ENCODE data around the gene TASP1.

Gene TASP1

DNA sequence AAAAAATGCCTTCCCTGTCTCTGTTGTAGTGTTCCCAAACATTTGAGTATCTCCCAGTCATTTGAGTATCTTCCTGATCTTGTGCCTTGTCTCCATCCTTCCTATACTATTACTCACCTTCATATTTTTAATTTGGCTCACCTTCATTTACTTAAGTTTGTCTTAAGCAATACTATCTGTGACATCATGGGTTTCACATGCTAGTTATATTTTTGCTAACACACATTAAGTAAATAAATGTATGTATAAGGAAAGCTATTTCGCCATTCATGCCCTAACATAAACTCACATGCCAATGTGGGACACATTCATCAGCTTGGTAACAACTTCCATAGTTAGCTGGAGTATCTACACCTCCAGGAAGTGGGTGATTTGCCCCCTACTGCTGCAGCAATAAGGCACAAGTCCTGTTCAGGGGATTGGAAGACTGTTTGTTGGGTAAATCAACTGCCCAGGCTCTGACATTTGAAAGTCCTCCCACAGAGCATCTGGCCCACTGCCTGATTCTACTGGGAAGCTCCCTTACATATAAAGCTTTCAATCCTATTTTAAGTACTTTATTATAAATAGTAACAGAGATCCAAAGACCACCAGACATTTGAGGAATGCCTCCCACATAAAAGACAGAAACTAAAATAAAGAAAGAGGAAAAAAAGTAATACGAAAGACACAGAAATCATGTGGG is 285.3 kb downstream of the TASP1 start:
- no peak overlapping the region for H3K4me3 ChIP-seq (ENCODE audit: low read length)
- no peak for DNase-seq (ENCODE audit: low read depth)
- TF ChIP-seq, protein P1, sequence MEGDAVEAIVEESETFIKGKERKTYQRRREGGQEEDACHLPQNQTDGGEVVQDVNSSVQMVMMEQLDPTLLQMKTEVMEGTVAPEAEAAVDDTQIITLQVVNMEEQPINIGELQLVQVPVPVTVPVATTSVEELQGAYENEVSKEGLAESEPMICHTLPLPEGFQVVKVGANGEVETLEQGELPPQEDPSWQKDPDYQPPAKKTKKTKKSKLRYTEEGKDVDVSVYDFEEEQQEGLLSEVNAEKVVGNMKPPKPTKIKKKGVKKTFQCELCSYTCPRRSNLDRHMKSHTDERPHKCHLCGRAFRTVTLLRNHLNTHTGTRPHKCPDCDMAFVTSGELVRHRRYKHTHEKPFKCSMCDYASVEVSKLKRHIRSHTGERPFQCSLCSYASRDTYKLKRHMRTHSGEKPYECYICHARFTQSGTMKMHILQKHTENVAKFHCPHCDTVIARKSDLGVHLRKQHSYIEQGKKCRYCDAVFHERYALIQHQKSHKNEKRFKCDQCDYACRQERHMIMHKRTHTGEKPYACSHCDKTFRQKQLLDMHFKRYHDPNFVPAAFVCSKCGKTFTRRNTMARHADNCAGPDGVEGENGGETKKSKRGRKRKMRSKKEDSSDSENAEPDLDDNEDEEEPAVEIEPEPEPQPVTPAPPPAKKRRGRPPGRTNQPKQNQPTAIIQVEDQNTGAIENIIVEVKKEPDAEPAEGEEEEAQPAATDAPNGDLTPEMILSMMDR (conservative IDR thresholded peaks at IDR 0.05; ENCODE audit: low read depth, low read length), result no peak

DNA sequence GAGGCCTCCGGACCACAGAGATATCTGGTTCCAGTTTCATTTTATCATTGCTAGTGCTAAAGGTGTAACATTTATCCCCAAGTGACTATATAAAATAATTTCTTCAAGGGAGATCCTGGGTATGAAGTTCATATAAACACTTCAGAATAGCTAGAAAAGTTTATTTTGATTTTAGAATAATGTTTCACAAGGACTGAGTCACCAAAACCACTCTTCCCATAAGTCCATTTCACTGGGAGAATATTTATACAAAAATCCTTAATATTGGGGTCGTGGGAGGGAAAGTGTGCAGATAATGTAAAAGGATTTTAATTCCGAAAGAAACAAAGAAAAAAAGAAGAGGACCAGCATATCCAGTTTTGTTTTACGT is 289.5 kb downstream of the TASP1 start:
- DNase-seq (ENCODE audit: low read depth), result no peak
- TF ChIP-seq, protein P1 (conservative IDR thresholded peaks at IDR 0.05; ENCODE audit: low read depth, low read length), result no peak
- no peak overlapping the region for H3K4me3 ChIP-seq (ENCODE audit: low read length)

DNA sequence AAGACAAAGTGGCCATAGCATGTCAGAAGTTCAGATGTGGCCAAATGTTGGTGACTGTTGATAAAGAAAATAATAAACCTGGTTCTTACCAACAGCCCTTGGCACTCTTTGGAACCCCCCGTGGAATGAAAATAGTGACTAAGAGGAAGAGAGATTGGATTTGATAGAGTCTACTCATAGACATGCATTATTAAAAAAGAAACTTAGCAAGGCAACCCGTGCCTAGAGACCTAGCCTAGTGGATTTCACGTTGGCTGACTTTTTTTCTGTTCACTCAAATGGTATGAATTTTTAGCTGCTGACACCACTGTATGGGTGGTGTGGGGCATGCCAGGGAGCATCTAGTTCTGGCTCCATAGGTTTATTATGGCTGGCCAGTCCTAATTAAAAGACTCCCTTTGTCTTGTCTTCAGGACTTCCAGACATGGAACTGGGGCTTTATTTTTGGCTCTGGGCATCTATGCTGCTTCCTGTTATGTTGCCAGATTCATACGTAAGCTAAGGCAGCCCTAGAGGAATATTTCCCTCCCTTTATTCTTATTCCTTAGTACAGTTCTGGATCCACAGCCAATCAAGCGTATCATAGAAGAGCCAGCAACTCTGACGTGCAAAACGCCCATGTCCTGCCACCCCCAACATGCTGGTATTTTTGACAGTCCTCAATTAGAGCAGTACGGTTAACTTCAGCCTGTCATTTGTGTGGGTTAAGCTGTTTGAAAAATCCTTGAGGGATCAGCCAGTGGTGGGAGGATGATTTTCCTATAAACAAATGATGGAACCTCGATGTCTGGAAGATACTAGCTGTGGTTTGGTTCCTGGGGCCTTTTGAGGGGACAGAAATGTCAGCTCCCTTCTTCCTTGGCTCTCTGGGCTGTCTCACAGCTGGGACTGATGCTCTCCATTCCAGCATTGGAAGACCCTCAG is 290.2 kb downstream of the TASP1 start:
- no peak for DNase-seq (ENCODE audit: low read depth)
- H3K4me3 ChIP-seq (ENCODE audit: low read length), result no peak overlapping the region
- TF ChIP-seq, protein P1 (conservative IDR thresholded peaks at IDR 0.05; ENCODE audit: low read depth, low read length), result no peak

DNA sequence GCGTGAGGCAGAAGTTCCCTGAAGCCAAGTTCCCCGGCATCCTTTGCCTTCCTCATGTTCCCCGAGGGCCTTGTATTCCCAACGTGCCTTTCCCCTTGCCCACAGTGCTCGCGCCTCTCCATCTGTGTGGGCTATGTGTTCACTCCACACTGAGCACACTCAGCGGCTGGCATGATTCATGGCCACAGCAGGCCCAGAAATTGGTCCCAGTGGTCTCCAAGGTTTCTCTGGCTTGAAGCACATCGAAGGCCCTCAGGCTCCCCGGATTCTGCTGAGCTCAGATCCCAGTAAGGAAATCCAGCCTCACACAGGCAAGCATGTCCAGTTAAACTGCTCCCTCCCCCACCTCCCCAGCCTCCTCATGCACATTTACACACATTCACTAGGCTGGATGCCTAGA is 294.1 kb downstream of the TASP1 start:
- no peak for DNase-seq (ENCODE audit: low read depth)
- TF ChIP-seq, protein P1 (conservative IDR thresholded peaks at IDR 0.05; ENCODE audit: low read depth, low read length), result no peak
- H3K4me3 ChIP-seq (ENCODE audit: low read length), result no peak overlapping the region

DNA sequence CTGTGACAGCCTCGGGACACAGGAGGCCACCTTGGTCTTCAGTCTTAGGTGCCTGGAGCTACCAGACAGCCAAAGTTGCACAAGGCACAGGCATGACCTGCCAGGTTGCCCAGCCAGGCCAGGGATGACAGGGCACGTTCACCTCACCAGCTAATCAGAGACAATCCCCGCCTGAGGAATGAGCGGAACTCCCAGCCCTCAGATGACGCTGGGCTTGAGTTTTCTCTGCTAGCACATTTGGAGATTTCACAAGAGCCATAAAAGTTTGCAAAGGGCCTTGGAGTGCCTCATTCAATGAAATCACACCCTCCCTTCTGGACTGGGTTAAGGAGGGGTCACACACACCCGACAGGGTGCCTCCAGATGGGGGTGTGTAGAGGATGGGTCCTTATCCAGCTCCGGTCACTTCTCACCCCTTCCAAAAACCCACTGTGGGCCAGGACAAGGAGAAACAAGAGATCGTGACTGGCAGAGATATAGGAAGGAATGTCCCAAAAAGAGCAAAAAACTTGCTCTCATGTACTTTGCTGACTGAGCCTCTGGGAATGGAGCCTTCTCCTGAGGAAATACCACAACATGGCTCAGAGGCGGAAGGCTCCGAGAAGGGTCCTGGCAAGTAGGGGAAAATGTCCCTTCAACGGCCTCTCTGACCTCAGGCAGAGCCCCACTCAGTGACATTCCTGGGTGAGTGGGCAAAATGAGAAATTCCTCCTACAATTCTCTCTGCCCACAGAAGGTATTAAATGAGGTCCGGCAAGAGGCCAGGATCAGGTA is 296.1 kb downstream of the TASP1 start:
- H3K4me3 ChIP-seq (ENCODE audit: low read length), result no peak overlapping the region
- DNase-seq (ENCODE audit: low read depth), result no peak
- TF ChIP-seq, protein P1 (conservative IDR thresholded peaks at IDR 0.05; ENCODE audit: low read depth, low read length), result no peak

DNA sequence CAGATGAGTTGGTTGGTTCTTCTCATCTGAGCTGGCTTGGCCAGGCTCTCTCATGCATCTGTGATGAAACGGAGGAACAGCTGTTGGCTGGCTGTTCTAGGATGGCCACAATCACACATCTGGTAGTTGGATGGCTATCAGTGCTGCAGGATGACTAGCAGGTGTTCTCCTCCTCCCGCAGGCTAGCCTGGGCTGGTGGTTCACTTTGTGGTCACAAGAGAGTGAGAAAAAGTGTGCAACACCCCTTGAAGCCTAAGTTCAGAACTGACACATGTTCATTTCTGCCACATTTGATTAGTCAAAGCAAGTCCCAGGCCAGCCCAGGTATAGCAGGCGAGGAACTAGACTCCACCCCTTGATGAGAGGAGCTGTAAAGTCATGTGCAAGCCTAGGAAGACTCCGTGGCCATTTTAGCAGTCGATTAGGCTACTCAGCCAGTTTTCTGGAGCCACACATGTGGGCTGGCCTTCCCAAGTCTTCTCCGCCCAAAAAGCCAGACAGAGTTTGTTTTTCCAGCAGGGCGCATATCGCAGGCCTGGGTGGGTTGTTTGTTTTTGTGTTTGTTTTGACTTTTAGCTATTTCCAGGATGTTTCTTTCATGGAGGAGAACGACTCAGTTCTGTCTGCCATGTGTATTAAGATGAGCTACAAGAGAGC is 296.9 kb downstream of the TASP1 start:
- TF ChIP-seq, protein P1 (conservative IDR thresholded peaks at IDR 0.05; ENCODE audit: low read depth, low read length), result no peak
- H3K4me3 ChIP-seq (ENCODE audit: low read length), result no peak overlapping the region
- no peak for DNase-seq (ENCODE audit: low read depth)

Measured in retinal pigment epithelial cell (primary cell).